Testis (tissue), 3 donors: Measurements from ENCODE around the gene A3GALT2. TPM values are rescaled to one million over a fixed set of nuclear protein-coding genes. Genes with fewer than 3 reads are reported as not detected.
"Not testable (repeated sequence)": the region's sequence is repeated elsewhere in the genome, so short reads cannot be mapped to it uniquely, and the experiment has no call there.

ENCODE experiments used
- DNase-seq: peaks from one replicate; pipeline ENCODE4 v3.0.0-alpha.2; 2019
- H3K27ac ChIP-seq, 2 donors: fragments of 200-600 bp; sonication (generic); one replicate each; pipeline ENCODE4 v1.5.1; 2019
- H3K27me3 ChIP-seq: fragments of 200-600 bp; sonication (generic); one replicate; pipeline ENCODE4 v1.5.1; 2019
- H3K36me3 ChIP-seq: fragments of 200-600 bp; sonication (generic); one replicate; pipeline ENCODE4 v1.5.1; 2017; ENCODE audit warnings: low read depth; ENCODE audit errors: missing control alignments
- H3K4me1 ChIP-seq: fragments of 200-600 bp; sonication (generic); one replicate; pipeline ENCODE4 v1.5.1; 2019
- H3K4me3 ChIP-seq, 2 donors: fragments of 200-600 bp; sonication (generic); one replicate each; pipeline ENCODE4 v1.5.1; 2017 to 2019
- H3K9me3 ChIP-seq: fragments of 200-600 bp; sonication (generic); one replicate; pipeline ENCODE4 v1.5.1; 2017
- POLR2A ChIP-seq: fragments of 450-650 bp; IDR thresholded peaks from one replicate; pipeline ENCODE4 v1.6.1; 2017; ENCODE audit warnings: antibody characterized with exemption, mild to moderate bottlenecking, moderate library complexity
- WGBS, 2 donors: methylation state at CpG; one replicate each; pipeline ENCODE4 v1.1.5; 2018; 5-methylcytosine and 5-hydroxymethylcytosine counted together
- intact Hi-C: fragments of 100-400 bp; cut with DNase I; formaldehyde crosslinking; loops from one replicate; pipeline ENCODE4 v1.15.1; 2023; ENCODE audit warnings: low total_unique reads
- polyA plus RNA-seq: library from polyadenylated mRNA; stranded (reverse); fragments of 350-450 nt; fragmentation: Illumina TruSeq; extraction: RNeasy Lipid Tissue Mini Kit (QIAGEN cat#74804); gene quantifications from one replicate; pipeline ENCODE4 v1.2.3, GENCODE V29; 2014; ENCODE audit warnings: low read depth, low replicate concordance; ENCODE audit not compliant: insufficient read depth
- total RNA-seq, 2 donors: library from RNA; depleted of rRNA; stranded (reverse); fragments of >200 nt; gene quantifications; one replicate each; pipeline ENCODE4 v1.2.3, GENCODE V29; 2016
- TF ChIP-seq, protein P1 (sequence below), 3 experiments: fragments of 450-650 bp in 2 of 3; fragments of 200-600 bp in 1 of 3; sonication (generic) in 1 of 3; IDR thresholded peaks; one replicate each; pipeline ENCODE4 v1.5.1; 2016 to 2019; ENCODE audit warnings: antibody characterized with exemption in 3 of 3, mild to moderate bottlenecking in 2 of 3, moderate library complexity in 1 of 3

The A3GALT2 gene
- total and polyA plus RNA-seq, 3 donors from 2014 or later = 0.87 to 1.7 TPM; not detected in 1

DNA sequence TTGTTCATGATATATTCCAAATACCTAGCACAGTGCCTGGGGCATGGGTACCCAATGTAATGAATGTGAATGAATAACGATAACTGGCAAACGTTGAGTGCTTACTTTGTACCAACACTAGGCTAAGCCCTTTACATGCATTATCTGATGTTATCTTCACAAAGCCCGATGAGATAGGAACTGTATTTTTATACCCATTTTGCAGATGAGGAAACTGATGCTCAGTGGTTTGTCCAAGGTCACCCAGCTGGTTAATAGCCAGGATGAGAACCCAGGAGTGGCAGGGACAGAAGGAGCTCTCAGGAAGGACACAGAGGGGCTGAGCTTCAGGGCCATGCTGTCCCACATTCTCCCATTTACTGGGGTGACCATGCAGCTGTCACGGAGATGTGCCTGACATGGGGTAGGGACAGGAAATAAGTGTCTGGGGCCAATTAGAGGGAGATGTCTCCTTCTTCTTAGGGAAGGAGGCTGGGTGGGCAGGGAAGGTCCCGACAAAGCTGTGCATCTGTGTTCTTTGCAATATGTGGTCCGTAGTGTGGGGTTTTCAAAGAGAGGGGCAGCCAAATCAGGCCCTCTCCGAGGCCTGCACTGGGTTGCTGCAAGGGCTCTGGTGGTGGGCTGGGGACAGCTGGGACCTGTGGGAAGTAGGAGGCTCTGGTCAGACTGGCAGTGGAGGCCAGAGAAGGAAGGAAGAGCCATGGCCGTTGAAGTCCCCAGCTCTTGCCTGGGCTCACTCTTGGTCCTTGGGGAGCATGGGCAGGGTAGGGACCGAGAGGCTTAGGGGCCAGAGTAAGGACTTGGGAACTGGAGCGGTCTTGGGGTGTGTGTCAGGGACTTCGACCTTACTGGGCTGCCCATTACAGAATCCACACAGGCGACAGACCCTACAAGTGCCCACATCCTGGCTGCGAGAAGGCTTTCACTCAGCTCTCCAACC lies 26.6 kb downstream of the A3GALT2 start:
- H3K27me3 ChIP-seq = no peaks in the 10 kb centered on the region
- TF ChIP-seq, protein P1, sequence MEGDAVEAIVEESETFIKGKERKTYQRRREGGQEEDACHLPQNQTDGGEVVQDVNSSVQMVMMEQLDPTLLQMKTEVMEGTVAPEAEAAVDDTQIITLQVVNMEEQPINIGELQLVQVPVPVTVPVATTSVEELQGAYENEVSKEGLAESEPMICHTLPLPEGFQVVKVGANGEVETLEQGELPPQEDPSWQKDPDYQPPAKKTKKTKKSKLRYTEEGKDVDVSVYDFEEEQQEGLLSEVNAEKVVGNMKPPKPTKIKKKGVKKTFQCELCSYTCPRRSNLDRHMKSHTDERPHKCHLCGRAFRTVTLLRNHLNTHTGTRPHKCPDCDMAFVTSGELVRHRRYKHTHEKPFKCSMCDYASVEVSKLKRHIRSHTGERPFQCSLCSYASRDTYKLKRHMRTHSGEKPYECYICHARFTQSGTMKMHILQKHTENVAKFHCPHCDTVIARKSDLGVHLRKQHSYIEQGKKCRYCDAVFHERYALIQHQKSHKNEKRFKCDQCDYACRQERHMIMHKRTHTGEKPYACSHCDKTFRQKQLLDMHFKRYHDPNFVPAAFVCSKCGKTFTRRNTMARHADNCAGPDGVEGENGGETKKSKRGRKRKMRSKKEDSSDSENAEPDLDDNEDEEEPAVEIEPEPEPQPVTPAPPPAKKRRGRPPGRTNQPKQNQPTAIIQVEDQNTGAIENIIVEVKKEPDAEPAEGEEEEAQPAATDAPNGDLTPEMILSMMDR (IDR thresholded peaks at IDR 0.05) = no peak
- TF ChIP-seq POLR2A = no peak
- 81 to 84% methylated on average over 7 to 13 of the region's 13 CpGs for WGBS, 2 donors
- no peak for DNase-seq
- H3K27ac ChIP-seq = no peak overlapping the region
- H3K36me3 ChIP-seq = no peaks in the 10 kb centered on the region
- peaks cover 13% of the 10 kb centered on the region for H3K4me1 ChIP-seq
- intact Hi-C loops = loop anchor here (5.0 kb wide), 1 partner anchor 73 kb away; no protein-coding TSS in a partner anchor
- no peaks in the 10 kb centered on the region for H3K9me3 ChIP-seq
- no peak overlapping the region for H3K4me3 ChIP-seq

DNA sequence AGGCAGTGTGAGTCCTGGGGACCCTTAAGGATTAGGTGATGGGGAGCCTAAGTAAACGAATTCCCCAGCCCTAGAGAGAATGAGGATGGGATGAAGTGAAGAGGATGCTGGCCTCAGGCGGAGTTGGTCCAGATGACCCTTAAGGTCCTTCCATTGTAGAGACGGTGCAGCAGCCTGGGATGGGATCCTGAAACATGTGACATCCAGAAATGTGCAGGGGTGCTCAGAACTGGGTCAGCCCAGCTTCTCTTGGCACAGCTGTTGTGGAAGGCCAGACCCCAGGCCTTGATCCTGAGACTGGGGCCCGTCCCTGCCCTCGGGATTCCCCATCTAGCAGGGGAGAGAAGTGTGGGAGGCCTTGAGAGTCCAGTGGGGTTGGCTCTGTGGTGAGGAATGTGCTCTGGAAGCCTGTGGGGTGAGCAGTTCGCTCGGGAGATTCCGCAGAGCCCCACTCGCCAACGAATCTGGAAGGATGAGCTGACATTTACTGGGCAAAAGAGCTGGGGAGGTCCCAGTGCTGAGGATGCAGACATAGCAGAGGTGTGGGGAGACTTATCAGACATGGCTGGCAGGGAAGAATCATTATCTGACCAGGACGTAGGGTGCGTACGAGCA lies 28.1 kb downstream of the A3GALT2 start:
- Histone ChIP-seq H3K27me3 (no peaks in the 10 kb centered on the region), H3K4me3 (no peak overlapping the region), H3K4me1 (peaks cover 13% of the 10 kb centered on the region), H3K36me3 (no peaks in the 10 kb centered on the region), H3K27ac (no peak overlapping the region), H3K9me3 (no peaks in the 10 kb centered on the region)
- TF ChIP-seq POLR2A = no peak
- TF ChIP-seq, protein P1 (IDR thresholded peaks at IDR 0.05) = no peak
- intact Hi-C loops = no loop called here
- WGBS, 2 donors = 44 to 49% methylated on average over 13 of the region's 13 CpGs
- DNase-seq = peak; percentile 27

- intact Hi-C loops, H3K27ac ChIP-seq, H3K36me3 ChIP-seq, H3K9me3 ChIP-seq, H3K27me3 ChIP-seq, H3K4me3 ChIP-seq, H3K4me1 ChIP-seq, DNase-seq: not testable (repeated sequence)
- WGBS, 2 donors = 90% methylated on average over 1 of the region's 2 CpGs
These were observed 30.3 kb downstream of the A3GALT2 start for GRCh38 chr1:33290615-33291014.

GRCh38 chr1:33289858-33290154 lies 31.1 kb downstream of the A3GALT2 start:
- intact Hi-C loops = no loop called here
- WGBS, 2 donors = 60 to 81% methylated on average over 3 of the region's 3 CpGs
- Histone ChIP-seq H3K9me3 (no peaks in the 10 kb centered on the region), H3K27me3 (no peaks in the 10 kb centered on the region), H3K36me3 (no peaks in the 10 kb centered on the region), H3K4me1 (peaks cover 7% of the 10 kb centered on the region), H3K4me3 (no peak overlapping the region), H3K27ac (no peak overlapping the region)
- DNase-seq = no peak
- TF ChIP-seq POLR2A = no peak

DNA sequence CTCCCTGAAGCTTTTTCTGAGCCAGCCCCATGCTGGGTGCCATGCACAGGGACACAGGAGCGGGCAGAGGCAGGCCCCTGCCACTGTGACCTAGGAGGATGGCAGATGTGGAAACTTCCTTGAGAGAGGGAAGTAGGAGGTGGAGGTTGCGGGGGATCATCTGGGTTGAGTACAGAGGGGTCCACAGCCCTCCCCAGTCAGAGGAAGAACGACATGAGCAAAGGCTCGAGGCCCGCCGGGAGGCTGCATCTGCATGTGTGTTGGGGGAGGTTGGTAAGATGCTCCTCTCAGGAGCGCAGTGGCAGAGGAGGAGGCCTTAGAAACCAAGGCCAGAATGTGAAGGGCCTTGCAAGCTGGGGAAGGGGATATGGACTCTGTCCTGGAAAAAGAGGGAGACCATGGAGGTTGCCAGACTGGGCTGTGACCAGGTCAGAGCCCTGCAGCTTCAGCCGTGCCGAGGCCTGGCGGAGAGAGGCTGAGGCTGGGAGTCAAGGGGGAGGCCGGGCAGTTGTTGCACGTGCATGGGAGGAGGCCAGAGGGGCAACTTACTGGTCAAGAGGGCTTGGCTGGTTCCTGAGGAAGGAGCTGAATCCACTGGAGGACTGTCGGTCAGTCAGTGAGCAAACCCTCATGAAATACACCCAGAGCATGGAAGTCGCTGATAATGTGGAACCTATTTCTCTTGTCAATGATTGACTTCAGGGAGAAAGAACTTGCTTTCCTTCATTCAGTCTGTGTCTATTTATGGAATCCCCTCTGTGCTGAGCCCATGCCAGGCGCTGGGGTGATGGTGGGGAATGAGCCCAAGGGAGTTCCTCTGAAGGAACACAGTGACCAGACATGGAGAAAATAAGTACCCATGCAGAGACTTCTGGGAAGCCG lies 31.7 kb downstream of the A3GALT2 start:
- intact Hi-C loops = no loop called here
- TF ChIP-seq, protein P1 (IDR thresholded peaks at IDR 0.05) = no peak
- no peak for TF ChIP-seq POLR2A
- WGBS, 2 donors = 67 to 76% methylated on average over 16 of the region's 16 CpGs
- H3K27me3 ChIP-seq = no peaks in the 10 kb centered on the region
- H3K27ac ChIP-seq = peak overlapping the region in 1 of 2 donors; percentile 24
- no peaks in the 10 kb centered on the region for H3K36me3 ChIP-seq
- peaks cover 7% of the 10 kb centered on the region for H3K4me1 ChIP-seq
- H3K9me3 ChIP-seq = no peaks in the 10 kb centered on the region
- H3K4me3 ChIP-seq = no peak overlapping the region
- no peak for DNase-seq
